Sigmoid colon (tissue), 7 donors: ENCODE measurements around the gene KIF12. TPM values are rescaled to one million over a fixed set of nuclear protein-coding genes. Genes with fewer than 3 reads are reported as not detected.

Experiments used
- DNase-seq: peaks from one replicate; pipeline ENCODE4 v3.0.0-alpha.2; 2019
- H3K27ac ChIP-seq, 4 donors: fragments of 200-600 bp; sonication (generic); one replicate each; pipeline ENCODE4 v1.5.1; 2016 to 2019; ENCODE audit warnings: mild to moderate bottlenecking in 1 of 4
- H3K27me3 ChIP-seq, 3 donors: fragments of 200-600 bp; sonication (generic); one replicate each; pipeline ENCODE4 v1.5.1; 2019; ENCODE audit warnings: mild to moderate bottlenecking in 1 of 3
- H3K36me3 ChIP-seq, 4 donors: fragments of 200-600 bp; sonication (generic); one replicate each; pipeline ENCODE4 v1.5.1; 2016 to 2019
- H3K4me1 ChIP-seq, 4 donors: fragments of 200-600 bp; sonication (generic); one replicate each; pipeline ENCODE4 v1.5.1; 2017 to 2019
- H3K4me3 ChIP-seq, 4 donors: fragments of 200-600 bp; sonication (generic); one replicate each; pipeline ENCODE4 v1.5.1; 2017 to 2019; ENCODE audit warnings: mild to moderate bottlenecking in 2 of 4, moderate library complexity in 1 of 4
- H3K9me3 ChIP-seq, 4 donors: fragments of 200-600 bp in 3 of 4; sonication (generic) in 3 of 4; one replicate each; pipeline versions ENCODE4 v1.5.1 to v1.6.1; 2013 to 2019
- CTCF ChIP-seq, 4 experiments: fragments of 450-650 bp in 3 of 4; fragments of 200-600 bp in 1 of 4; IDR thresholded peaks; one replicate each; pipeline ENCODE4 v1.5.1; 2016 to 2019; ENCODE audit warnings: antibody characterized with exemption in 4 of 4, mild to moderate bottlenecking in 3 of 4, moderate library complexity in 2 of 4
- EP300 ChIP-seq, 4 donors: sonication (generic); formaldehyde crosslinking; IDR thresholded peaks; one replicate each; pipeline ENCODE4 v1.6.1; 2017; ENCODE audit warnings: antibody characterized with exemption in 4 of 4
- POLR2A ChIP-seq, 2 donors: fragments of 450-650 bp; IDR thresholded peaks; one replicate each; pipeline ENCODE4 v1.6.1; 2016; ENCODE audit warnings: antibody characterized with exemption in 2 of 2, mild to moderate bottlenecking in 2 of 2, moderate library complexity in 2 of 2
- POLR2AphosphoS5 ChIP-seq, 4 donors: sonication (generic); formaldehyde crosslinking; IDR thresholded peaks; one replicate each; pipeline ENCODE4 v1.6.1; 2017; ENCODE audit warnings: antibody characterized with exemption in 4 of 4
- WGBS, 2 donors: extraction: QIAGEN DNeasy Blood & Tissue Kit; methylation state at CpG; one replicate each; pipeline ENCODE4 v1.1.7; 2013; 5-methylcytosine and 5-hydroxymethylcytosine counted together
- intact Hi-C: fragments of 100-400 bp; cut with DNase I; formaldehyde crosslinking; loops from one replicate; pipeline ENCODE4 v1.15.1; 2023
- polyA plus RNA-seq, 3 donors: library from polyadenylated mRNA; stranded (reverse); fragments of 200-250 nt; gene quantifications; one replicate each; pipeline ENCODE4 v1.2.3, GENCODE V29; 2013
- total RNA-seq, 4 donors: library from RNA; depleted of rRNA; stranded (reverse); fragments of >200 nt; gene quantifications; one replicate each; pipeline ENCODE4 v1.1.0, GENCODE V29; 2016
- donor health status: healthy with polysubstance abuse.
- donor health status: Bipolar disorder and iron deficiency.
- donor health status: healthy.

KIF12 gene
- total RNA-seq = 1 to 10 TPM in 1 of 4 donors, not detected in 3; 1.4 TPM
- 1 to 10 TPM; 2.5 to 6.9 (median 4.8) TPM for polyA plus RNA-seq

- intact Hi-C loops = no loop called here
- TF ChIP-seq POLR2A (IDR thresholded peaks at IDR 0.05) = no peak
- no peak for TF ChIP-seq POLR2AphosphoS5 (IDR thresholded peaks at IDR 0.05)
- TF ChIP-seq CTCF (IDR thresholded peaks at IDR 0.05) = no peak
- TF ChIP-seq EP300 (IDR thresholded peaks at IDR 0.05) = no peak
- no peaks in the 10 kb centered on the region for H3K36me3 ChIP-seq
- H3K4me1 ChIP-seq = peaks cover 0 to 17% (median 13%) of the 10 kb centered on the region in 4 donors
- H3K27me3 ChIP-seq = peaks cover 20 to 48% (median 26%) of the 10 kb centered on the region in 3 donors
- no peak for DNase-seq
- peak within 1 kb of the TSS in 3 of 4 donors; percentile 33 to 48 (median 41) for H3K4me3 ChIP-seq
- 9 to 34% methylated on average over 32 of the region's 32 CpGs for WGBS, 2 donors
- H3K27ac ChIP-seq = no peak within 1 kb of the TSS
- peaks cover 0 to 5% (median 0%) of the 10 kb centered on the region in 4 donors for H3K9me3 ChIP-seq
Observed at GRCh38 chr9:114098936-114099668, at the start of gene KIF12. KIF12 (minus strand) TSS chr9:114099292; CDS start chr9:114099276, 16 bp downstream.

DNA sequence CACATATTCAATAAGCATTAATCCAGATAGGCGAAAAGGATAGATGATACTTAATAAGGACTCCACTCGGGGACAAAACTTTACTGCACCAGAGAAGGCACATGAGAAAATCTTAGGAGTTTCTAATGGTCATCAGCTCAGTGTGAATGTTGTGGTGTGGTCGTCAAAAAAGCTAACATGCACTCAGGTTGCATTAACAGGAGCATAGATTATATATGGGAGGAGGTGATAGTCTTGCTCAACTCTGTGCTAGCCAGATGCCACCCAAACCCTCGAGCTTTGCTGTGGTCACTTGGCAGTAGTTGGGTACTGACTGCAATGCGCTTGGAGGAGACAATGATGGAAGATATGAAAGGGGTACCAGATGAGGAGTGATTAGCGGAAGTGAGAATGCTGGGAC, 47.6 kb upstream of the KIF12 start:
- H3K4me1 ChIP-seq = peaks cover 0 to 7% (median 6%) of the 10 kb centered on the region in 4 donors
- intact Hi-C loops = no loop called here
- H3K9me3 ChIP-seq = no peaks in the 10 kb centered on the region
- H3K27ac ChIP-seq = no peak overlapping the region
- 83 to 89% methylated on average over 6 of the region's 6 CpGs for WGBS, 2 donors
- H3K4me3 ChIP-seq = no peak overlapping the region
- peaks cover 0 to 12% (median 3%) of the 10 kb centered on the region in 3 donors for H3K27me3 ChIP-seq
- H3K36me3 ChIP-seq = no peaks in the 10 kb centered on the region
- no peak for TF ChIP-seq CTCF (IDR thresholded peaks at IDR 0.05)
- TF ChIP-seq EP300 (IDR thresholded peaks at IDR 0.05) = no peak
- TF ChIP-seq POLR2AphosphoS5 (IDR thresholded peaks at IDR 0.05) = no peak
- no peak for TF ChIP-seq POLR2A (IDR thresholded peaks at IDR 0.05)
- DNase-seq = no peak

DNA sequence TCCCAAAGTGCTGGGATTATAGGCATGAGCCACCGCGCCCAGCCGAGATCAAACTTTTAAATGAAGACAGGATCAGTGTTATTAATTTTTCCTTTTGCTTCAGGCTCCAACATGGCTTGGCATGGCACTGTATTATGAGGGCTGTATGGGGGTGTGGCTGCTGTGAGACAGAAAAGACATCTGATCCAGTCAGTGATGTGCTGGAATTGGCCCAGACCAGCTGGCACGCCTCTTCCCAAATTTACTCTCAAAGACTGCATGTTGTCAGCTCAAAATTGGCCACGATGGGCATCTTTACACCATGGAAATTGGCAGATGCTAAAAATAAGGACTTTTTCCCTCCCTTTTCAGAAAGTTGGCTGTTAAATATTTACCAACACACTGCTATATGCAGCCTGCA, 44.1 kb upstream of the KIF12 start:
- no peak for DNase-seq
- H3K36me3 ChIP-seq = no peaks in the 10 kb centered on the region
- TF ChIP-seq POLR2A (IDR thresholded peaks at IDR 0.05) (no peak), POLR2AphosphoS5 (IDR thresholded peaks at IDR 0.05) (no peak), EP300 (IDR thresholded peaks at IDR 0.05) (no peak), CTCF (IDR thresholded peaks at IDR 0.05) (no peak)
- no peaks in the 10 kb centered on the region for H3K27me3 ChIP-seq
- peaks cover 0 to 25% (median 23%) of the 10 kb centered on the region in 4 donors for H3K4me1 ChIP-seq
- H3K9me3 ChIP-seq = no peaks in the 10 kb centered on the region
- H3K4me3 ChIP-seq = no peak overlapping the region
- H3K27ac ChIP-seq = no peak overlapping the region
- WGBS, 2 donors = 94 to 95% methylated on average over 5 of the region's 5 CpGs
- intact Hi-C loops = no loop called here

GRCh38 chr9:114141553-114142402, 42.7 kb upstream of the KIF12 start:
- Histone ChIP-seq H3K9me3 (no peaks in the 10 kb centered on the region), H3K4me1 (peaks cover 0 to 25% (median 23%) of the 10 kb centered on the region in 4 donors), H3K27me3 (no peaks in the 10 kb centered on the region), H3K36me3 (no peaks in the 10 kb centered on the region), H3K27ac (peak overlapping the region in 1 of 4 donors; percentile 20), H3K4me3 (no peak overlapping the region)
- intact Hi-C loops = no loop called here
- WGBS, 2 donors = 27 to 54% methylated on average over 7 of the region's 7 CpGs
- no peak for TF ChIP-seq POLR2AphosphoS5 (IDR thresholded peaks at IDR 0.05)
- TF ChIP-seq EP300 (IDR thresholded peaks at IDR 0.05) = no peak
- TF ChIP-seq CTCF (IDR thresholded peaks at IDR 0.05) = no peak
- TF ChIP-seq POLR2A (IDR thresholded peaks at IDR 0.05) = no peak
- no peak for DNase-seq
